Chondrocyte (in vitro differentiated cells): ENCODE results near the gene MYH1. TPM values are rescaled to one million over a fixed set of nuclear protein-coding genes. Genes with fewer than 3 reads are reported as not detected.

Source experiments
- DNase-seq: peaks from one replicate; pipeline ENCODE4 v3.0.0; 2021; ENCODE audit warnings: mixed read lengths, low spot score
- H3K27ac Mint-ChIP-seq: one replicate; pipeline ENCODE4 v1.8.0; 2021; ENCODE audit warnings: mild to moderate bottlenecking, moderate library complexity, mixed read lengths; ENCODE audit not compliant: unreplicated experiment
- H3K27me3 Mint-ChIP-seq: 2 replicates; pipeline ENCODE4 v1.8.0; 2021; ENCODE audit warnings: low read depth, mixed read lengths
- H3K36me3 Mint-ChIP-seq: 2 replicates; pipeline ENCODE4 v1.8.0; 2021; ENCODE audit warnings: low read depth, mixed read lengths
- H3K4me1 Mint-ChIP-seq: 2 replicates; pipeline ENCODE4 v1.8.0; 2021; ENCODE audit warnings: low read depth, mild to moderate bottlenecking, mixed read lengths
- H3K4me3 Mint-ChIP-seq: one replicate; pipeline ENCODE4 v1.8.0; 2021; ENCODE audit warnings: mild to moderate bottlenecking, moderate library complexity, mixed read lengths; ENCODE audit not compliant: unreplicated experiment
- H3K9me3 Mint-ChIP-seq: 2 replicates; pipeline ENCODE4 v1.8.0; 2021; ENCODE audit warnings: low read depth, mixed read lengths
- total RNA-seq: library from RNA; stranded (reverse); gene quantifications from 3 replicates; pipeline ENCODE4 v1.2.1, GENCODE V29; 2021
- TF ChIP-seq, protein P1 (sequence below): fragments of 200-600 bp; sonication (generic); IDR thresholded peaks from 2 replicates; pipeline ENCODE4 v1.5.0; 2021; ENCODE audit warnings: antibody characterized with exemption, mild to moderate bottlenecking, moderate library complexity

MYH1 gene
- total RNA-seq, 1 donor from 2014 or later: not detected

GRCh38 chr17:10527419-10527818 is 9.1 kb upstream of the MYH1 start:
- no peak for DNase-seq
- peaks cover 11% of the 10 kb centered on the region for H3K9me3 Mint-ChIP-seq
- H3K27ac Mint-ChIP-seq: no peak overlapping the region
- H3K4me1 Mint-ChIP-seq: no peaks in the 10 kb centered on the region
- H3K4me3 Mint-ChIP-seq: no peak overlapping the region
- TF ChIP-seq, protein P1, sequence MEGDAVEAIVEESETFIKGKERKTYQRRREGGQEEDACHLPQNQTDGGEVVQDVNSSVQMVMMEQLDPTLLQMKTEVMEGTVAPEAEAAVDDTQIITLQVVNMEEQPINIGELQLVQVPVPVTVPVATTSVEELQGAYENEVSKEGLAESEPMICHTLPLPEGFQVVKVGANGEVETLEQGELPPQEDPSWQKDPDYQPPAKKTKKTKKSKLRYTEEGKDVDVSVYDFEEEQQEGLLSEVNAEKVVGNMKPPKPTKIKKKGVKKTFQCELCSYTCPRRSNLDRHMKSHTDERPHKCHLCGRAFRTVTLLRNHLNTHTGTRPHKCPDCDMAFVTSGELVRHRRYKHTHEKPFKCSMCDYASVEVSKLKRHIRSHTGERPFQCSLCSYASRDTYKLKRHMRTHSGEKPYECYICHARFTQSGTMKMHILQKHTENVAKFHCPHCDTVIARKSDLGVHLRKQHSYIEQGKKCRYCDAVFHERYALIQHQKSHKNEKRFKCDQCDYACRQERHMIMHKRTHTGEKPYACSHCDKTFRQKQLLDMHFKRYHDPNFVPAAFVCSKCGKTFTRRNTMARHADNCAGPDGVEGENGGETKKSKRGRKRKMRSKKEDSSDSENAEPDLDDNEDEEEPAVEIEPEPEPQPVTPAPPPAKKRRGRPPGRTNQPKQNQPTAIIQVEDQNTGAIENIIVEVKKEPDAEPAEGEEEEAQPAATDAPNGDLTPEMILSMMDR: no peak
- no peaks in the 10 kb centered on the region for H3K36me3 Mint-ChIP-seq
- peaks cover 2% of the 10 kb centered on the region for H3K27me3 Mint-ChIP-seq

DNA sequence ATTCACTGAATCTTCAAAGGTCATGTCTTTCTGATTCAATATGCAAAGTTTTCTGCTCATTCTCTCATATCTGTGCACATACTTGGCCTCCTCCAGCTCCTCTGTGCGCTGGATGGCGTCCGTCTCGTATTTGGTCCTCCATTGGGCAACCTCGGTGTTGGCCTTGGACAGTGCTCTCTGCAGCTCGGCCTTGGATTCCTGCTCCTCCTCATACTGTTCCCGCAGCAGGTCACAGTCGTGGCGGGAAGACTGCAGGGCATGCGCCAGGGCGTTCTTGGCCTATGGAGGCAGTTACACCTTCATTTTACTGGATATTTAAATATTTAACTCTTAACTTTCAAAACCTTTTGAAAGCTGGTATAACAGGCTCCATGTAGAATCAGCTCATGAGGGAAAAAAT is 8.2 kb upstream of the MYH1 start:
- Mint-ChIP-seq H3K36me3 (no peaks in the 10 kb centered on the region), H3K9me3 (peaks cover 11% of the 10 kb centered on the region), H3K4me3 (no peak overlapping the region), H3K4me1 (no peaks in the 10 kb centered on the region), H3K27ac (no peak overlapping the region), H3K27me3 (peaks cover 2% of the 10 kb centered on the region)
- TF ChIP-seq, protein P1: no peak
- no peak for DNase-seq

DNA sequence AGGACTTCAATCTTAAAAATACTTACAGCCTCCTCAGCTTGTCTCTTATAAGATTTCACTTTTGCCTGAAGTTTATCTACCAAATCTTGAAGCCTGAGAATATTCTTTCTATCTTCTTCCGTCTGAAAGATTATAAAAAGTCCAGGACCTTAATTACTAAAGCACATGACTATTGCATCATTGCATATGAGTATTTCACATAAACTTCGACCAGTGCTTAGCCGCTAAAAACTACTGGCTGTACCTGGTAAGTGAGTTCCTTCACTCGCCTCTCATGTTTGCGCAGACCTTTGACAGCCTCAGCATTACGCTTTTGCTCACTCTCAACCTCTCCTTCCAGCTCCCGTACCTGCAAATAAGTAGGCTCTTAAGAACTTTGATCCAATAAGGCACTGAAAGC is 4.7 kb upstream of the MYH1 start:
- peaks cover 8% of the 10 kb centered on the region for H3K9me3 Mint-ChIP-seq

GRCh38 chr17:10521949-10522348 is 3.6 kb upstream of the MYH1 start:
- no peaks in the 10 kb centered on the region for H3K4me1 Mint-ChIP-seq
- H3K4me3 Mint-ChIP-seq: no peak overlapping the region
- no peaks in the 10 kb centered on the region for H3K36me3 Mint-ChIP-seq
- H3K9me3 Mint-ChIP-seq: peaks cover 8% of the 10 kb centered on the region
- H3K27ac Mint-ChIP-seq: no peak overlapping the region
- TF ChIP-seq, protein P1: no peak
- H3K27me3 Mint-ChIP-seq: peaks cover 3% of the 10 kb centered on the region
- DNase-seq: no peak

More for the DNA sequence above, 4.7 kb upstream of the MYH1 start:
- TF ChIP-seq, protein P1: no peak
- Mint-ChIP-seq H3K4me1 (no peaks in the 10 kb centered on the region), H3K4me3 (no peak overlapping the region), H3K27ac (no peak overlapping the region), H3K36me3 (no peaks in the 10 kb centered on the region), H3K27me3 (peaks cover 3% of the 10 kb centered on the region)
- DNase-seq: no peak

DNA sequence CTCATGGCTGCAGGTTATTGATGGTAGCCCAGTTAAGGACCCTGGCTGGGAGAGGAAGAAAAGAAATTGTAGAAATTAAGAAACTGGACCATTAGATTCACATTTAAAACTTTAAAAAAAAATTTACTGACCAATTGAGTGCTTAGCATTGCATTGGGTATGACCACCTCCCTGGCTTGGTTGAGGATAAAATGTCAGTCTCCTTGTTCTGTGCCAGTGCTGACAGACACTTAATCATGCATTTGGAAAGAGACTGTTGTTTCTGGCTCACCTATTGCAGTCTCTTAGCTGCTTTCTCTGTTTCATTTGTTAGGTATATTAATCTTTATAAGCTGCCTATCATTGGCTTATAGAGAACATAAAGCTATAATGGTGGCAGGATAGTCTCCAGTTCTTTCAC is 1.7 kb downstream of the MYH1 start:
- peaks cover 3% of the 10 kb centered on the region for H3K27me3 Mint-ChIP-seq
- TF ChIP-seq, protein P1: no peak
- no peaks in the 10 kb centered on the region for H3K9me3 Mint-ChIP-seq
- H3K27ac Mint-ChIP-seq: no peak overlapping the region
- H3K4me1 Mint-ChIP-seq: no peaks in the 10 kb centered on the region
- no peaks in the 10 kb centered on the region for H3K36me3 Mint-ChIP-seq
- no peak overlapping the region for H3K4me3 Mint-ChIP-seq
- no peak for DNase-seq
